DOHH2 (cell line): Measurements from ENCODE around the gene MMP15.

Source experiments
- H3F3A ChIP-seq: fragments of 200-600 bp; sonication (generic), shearing (Covaris generic); 2 replicates; pipeline ENCODE4 v1.6.0; 2016; ENCODE audit warnings: antibody characterized with exemption, mild to moderate bottlenecking; ENCODE audit not compliant: control insufficient read depth, insufficient read depth
- H3K27ac ChIP-seq: fragments of 200-600 bp; sonication (generic); 2 replicates; pipeline ENCODE4 v1.5.1; 2014; ENCODE audit warnings: low read depth, mild to moderate bottlenecking, low read length, moderate library complexity
- H3K27me3 ChIP-seq: fragments of 200-600 bp; sonication (generic); 2 replicates; pipeline ENCODE4 v1.6.1; 2014; ENCODE audit warnings: mild to moderate bottlenecking, low read length, mixed read lengths; ENCODE audit not compliant: control insufficient read depth
- H3K36me3 ChIP-seq: fragments of 200-600 bp; sonication (generic); 2 replicates; pipeline ENCODE4 v1.6.1; 2014; ENCODE audit warnings: mild to moderate bottlenecking, low read length, moderate library complexity, mixed read lengths; ENCODE audit not compliant: control insufficient read depth
- H3K4me1 ChIP-seq: fragments of 200-600 bp; sonication (generic); 2 replicates; pipeline ENCODE4 v1.6.1; 2014; ENCODE audit warnings: mild to moderate bottlenecking, low read length, mixed read lengths; ENCODE audit not compliant: control insufficient read depth
- H3K4me2 ChIP-seq: fragments of 200-600 bp; sonication (generic); 2 replicates; pipeline ENCODE4 v1.6.0; 2014; ENCODE audit warnings: mild to moderate bottlenecking, low read length, moderate library complexity
- H3K4me3 ChIP-seq: fragments of 200-600 bp; sonication (generic); 2 replicates; pipeline ENCODE4 v1.5.1; 2014; ENCODE audit warnings: mild to moderate bottlenecking, low read length, mixed read lengths
- H3K79me2 ChIP-seq: fragments of 200-600 bp; sonication (generic); 2 replicates; pipeline ENCODE4 v1.6.1; 2014; ENCODE audit warnings: mild to moderate bottlenecking, low read length, mixed read lengths; ENCODE audit not compliant: control insufficient read depth
- H3K9me2 ChIP-seq: fragments of 200-600 bp; sonication (generic); replicated peaks from 2 replicates; pipeline ENCODE4 v1.6.1; 2014; ENCODE audit warnings: mild to moderate bottlenecking, low read length, mixed read lengths; ENCODE audit not compliant: control insufficient read depth
- H3K9me3 ChIP-seq: fragments of 200-600 bp; sonication (generic); 2 replicates; pipeline ENCODE4 v1.6.1; 2014; ENCODE audit warnings: antibody characterized with exemption, low read length, mixed read lengths; ENCODE audit not compliant: control insufficient read depth, insufficient read depth
- H4K20me1 ChIP-seq: fragments of 200-600 bp; sonication (generic); 2 replicates; pipeline ENCODE4 v1.6.0; 2014; ENCODE audit warnings: low read depth, mild to moderate bottlenecking, antibody characterized with exemption, low read length, moderate library complexity; ENCODE audit not compliant: control insufficient read depth, insufficient read depth
- EZH2phosphoT487 ChIP-seq: fragments of 200-600 bp; sonication (generic); IDR thresholded peaks from 2 replicates; pipeline ENCODE4 v1.6.1; 2017; ENCODE audit warnings: borderline replicate concordance, mild to moderate bottlenecking, antibody characterized with exemption, low read length, moderate library complexity, mixed read lengths
- TF ChIP-seq, protein P1 (sequence below): fragments of 200-600 bp; sonication (generic); IDR thresholded peaks from one replicate; pipeline ENCODE4 v1.5.1; 2014; ENCODE audit warnings: antibody characterized with exemption, mild to moderate bottlenecking, low read depth, low read length; ENCODE audit not compliant: poor library complexity, severe bottlenecking

MMP15 gene

DNA sequence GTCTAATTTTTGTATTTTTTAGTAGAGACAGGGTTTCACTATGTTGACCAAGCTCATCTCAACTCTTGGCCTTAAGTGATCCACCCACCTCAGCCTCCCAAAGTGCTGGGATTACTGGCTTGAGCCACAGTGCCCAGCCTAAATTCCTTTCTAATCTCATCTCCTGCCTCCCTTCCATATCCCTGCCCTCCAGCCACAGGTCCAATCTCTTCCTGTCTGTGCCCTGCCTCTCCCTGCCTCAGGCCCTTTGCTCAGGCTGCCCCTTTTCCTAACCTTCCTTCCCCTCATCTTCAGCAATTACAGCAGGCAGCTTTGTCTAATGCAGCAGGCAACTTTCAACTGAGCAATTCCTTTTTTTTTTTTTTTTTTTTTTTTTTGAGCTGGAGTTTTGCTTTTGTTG lies 56.8 kb downstream of the MMP15 start:
- Histone ChIP-seq H3K4me3 (no peak overlapping the region), H3K4me2 (no peak overlapping the region), H3K36me3 (no peaks in the 10 kb centered on the region), H3K27me3 (0 out of 2 replicates have a peak, but pooled peaks cover 4% of the 10 kb centered on the region), H4K20me1 (no peaks in the 10 kb centered on the region), H3K9me3 (no peaks in the 10 kb centered on the region), H3K27ac (no peak overlapping the region), H3K9me2 (no peaks in the 10 kb centered on the region), H3K79me2 (no peaks in the 10 kb centered on the region), H3F3A (no peaks in the 10 kb centered on the region), H3K4me1 (peaks cover 5% of the 10 kb centered on the region)
- TF ChIP-seq, protein P1, sequence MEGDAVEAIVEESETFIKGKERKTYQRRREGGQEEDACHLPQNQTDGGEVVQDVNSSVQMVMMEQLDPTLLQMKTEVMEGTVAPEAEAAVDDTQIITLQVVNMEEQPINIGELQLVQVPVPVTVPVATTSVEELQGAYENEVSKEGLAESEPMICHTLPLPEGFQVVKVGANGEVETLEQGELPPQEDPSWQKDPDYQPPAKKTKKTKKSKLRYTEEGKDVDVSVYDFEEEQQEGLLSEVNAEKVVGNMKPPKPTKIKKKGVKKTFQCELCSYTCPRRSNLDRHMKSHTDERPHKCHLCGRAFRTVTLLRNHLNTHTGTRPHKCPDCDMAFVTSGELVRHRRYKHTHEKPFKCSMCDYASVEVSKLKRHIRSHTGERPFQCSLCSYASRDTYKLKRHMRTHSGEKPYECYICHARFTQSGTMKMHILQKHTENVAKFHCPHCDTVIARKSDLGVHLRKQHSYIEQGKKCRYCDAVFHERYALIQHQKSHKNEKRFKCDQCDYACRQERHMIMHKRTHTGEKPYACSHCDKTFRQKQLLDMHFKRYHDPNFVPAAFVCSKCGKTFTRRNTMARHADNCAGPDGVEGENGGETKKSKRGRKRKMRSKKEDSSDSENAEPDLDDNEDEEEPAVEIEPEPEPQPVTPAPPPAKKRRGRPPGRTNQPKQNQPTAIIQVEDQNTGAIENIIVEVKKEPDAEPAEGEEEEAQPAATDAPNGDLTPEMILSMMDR: no peak
- TF ChIP-seq EZH2phosphoT487: no peak

DNA sequence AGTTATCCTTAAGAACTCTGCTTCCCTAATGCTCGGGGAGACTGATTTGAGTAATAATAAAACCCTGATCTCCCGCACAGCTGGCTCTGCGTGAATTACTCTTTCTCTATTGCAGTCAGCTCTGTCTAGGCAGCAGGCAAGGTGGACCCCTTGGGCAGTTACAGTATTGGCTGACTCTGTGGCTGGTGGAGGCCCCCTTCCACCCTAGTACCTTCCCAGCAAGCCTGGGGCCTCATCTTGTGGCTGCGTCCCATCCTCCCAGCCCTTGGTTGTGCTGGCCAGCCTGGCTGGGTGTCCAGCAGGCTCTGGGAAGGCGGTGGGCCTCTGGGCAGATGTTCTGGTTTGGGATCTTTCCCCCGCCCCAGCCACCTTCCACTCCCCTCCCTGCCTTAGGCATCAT lies 59.1 kb downstream of the MMP15 start:
- H3K36me3 ChIP-seq: no peaks in the 10 kb centered on the region
- H3K9me2 ChIP-seq: no peaks in the 10 kb centered on the region
- no peaks in the 10 kb centered on the region for H3F3A ChIP-seq
- H4K20me1 ChIP-seq: no peaks in the 10 kb centered on the region
- H3K4me1 ChIP-seq: peaks cover 5% of the 10 kb centered on the region
- no peak overlapping the region for H3K27ac ChIP-seq
- no peaks in the 10 kb centered on the region for H3K9me3 ChIP-seq
- H3K4me2 ChIP-seq: no peak overlapping the region
- H3K4me3 ChIP-seq: no peak overlapping the region
- H3K79me2 ChIP-seq: no peaks in the 10 kb centered on the region
- TF ChIP-seq EZH2phosphoT487: no peak
- TF ChIP-seq, protein P1: no peak
- H3K27me3 ChIP-seq: 0 out of 2 replicates have a peak, but pooled peaks cover 4% of the 10 kb centered on the region

DNA sequence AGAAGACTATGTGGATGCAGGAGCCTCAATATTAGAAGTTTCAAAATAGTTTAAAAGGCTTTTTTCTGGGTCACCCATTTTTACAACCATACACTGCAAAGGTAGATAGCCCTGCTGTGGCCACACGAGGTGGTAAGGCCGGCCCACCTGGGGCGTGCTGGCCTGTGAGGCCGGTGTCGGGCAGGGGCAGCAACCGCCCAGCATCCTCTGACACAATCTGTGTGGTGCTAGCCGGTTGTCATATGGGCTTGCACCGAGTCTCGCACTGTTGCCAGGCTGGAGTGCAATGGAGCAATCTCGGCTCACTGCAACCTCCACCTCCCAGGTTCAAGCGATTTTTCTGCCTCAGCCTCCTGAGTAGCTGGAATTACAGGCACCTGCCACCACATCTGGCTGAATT lies 59.6 kb downstream of the MMP15 start:
- no peaks in the 10 kb centered on the region for H4K20me1 ChIP-seq
- no peak overlapping the region for H3K4me2 ChIP-seq
- TF ChIP-seq, protein P1: no peak
- no peak for TF ChIP-seq EZH2phosphoT487
- H3K27me3 ChIP-seq: 0 out of 2 replicates have a peak, but pooled peaks cover 4% of the 10 kb centered on the region
- no peaks in the 10 kb centered on the region for H3K9me2 ChIP-seq
- no peaks in the 10 kb centered on the region for H3K36me3 ChIP-seq
- H3K4me3 ChIP-seq: no peak overlapping the region
- H3K4me1 ChIP-seq: peaks cover under 1% of the 10 kb centered on the region
- no peaks in the 10 kb centered on the region for H3K9me3 ChIP-seq
- no peaks in the 10 kb centered on the region for H3K79me2 ChIP-seq
- no peaks in the 10 kb centered on the region for H3F3A ChIP-seq
- no peak overlapping the region for H3K27ac ChIP-seq
